HG03378 (cell line): Measurements from ENCODE around the gene TCIRG1.
"Not testable (repeated sequence)": the region's sequence is repeated elsewhere in the genome, so short reads cannot be mapped to it uniquely, and the experiment has no call there.

Source experiments
- ATAC-seq: cut with Tn5 transposase; IDR thresholded peaks from one replicate; pipeline ENCODE4 v1.9.1; 2021; ENCODE audit warnings: mild to moderate bottlenecking, moderate library complexity; ENCODE audit not compliant: unreplicated experiment

TCIRG1 gene, protein sequence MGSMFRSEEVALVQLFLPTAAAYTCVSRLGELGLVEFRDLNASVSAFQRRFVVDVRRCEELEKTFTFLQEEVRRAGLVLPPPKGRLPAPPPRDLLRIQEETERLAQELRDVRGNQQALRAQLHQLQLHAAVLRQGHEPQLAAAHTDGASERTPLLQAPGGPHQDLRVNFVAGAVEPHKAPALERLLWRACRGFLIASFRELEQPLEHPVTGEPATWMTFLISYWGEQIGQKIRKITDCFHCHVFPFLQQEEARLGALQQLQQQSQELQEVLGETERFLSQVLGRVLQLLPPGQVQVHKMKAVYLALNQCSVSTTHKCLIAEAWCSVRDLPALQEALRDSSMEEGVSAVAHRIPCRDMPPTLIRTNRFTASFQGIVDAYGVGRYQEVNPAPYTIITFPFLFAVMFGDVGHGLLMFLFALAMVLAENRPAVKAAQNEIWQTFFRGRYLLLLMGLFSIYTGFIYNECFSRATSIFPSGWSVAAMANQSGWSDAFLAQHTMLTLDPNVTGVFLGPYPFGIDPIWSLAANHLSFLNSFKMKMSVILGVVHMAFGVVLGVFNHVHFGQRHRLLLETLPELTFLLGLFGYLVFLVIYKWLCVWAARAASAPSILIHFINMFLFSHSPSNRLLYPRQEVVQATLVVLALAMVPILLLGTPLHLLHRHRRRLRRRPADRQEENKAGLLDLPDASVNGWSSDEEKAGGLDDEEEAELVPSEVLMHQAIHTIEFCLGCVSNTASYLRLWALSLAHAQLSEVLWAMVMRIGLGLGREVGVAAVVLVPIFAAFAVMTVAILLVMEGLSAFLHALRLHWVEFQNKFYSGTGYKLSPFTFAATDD

DNA sequence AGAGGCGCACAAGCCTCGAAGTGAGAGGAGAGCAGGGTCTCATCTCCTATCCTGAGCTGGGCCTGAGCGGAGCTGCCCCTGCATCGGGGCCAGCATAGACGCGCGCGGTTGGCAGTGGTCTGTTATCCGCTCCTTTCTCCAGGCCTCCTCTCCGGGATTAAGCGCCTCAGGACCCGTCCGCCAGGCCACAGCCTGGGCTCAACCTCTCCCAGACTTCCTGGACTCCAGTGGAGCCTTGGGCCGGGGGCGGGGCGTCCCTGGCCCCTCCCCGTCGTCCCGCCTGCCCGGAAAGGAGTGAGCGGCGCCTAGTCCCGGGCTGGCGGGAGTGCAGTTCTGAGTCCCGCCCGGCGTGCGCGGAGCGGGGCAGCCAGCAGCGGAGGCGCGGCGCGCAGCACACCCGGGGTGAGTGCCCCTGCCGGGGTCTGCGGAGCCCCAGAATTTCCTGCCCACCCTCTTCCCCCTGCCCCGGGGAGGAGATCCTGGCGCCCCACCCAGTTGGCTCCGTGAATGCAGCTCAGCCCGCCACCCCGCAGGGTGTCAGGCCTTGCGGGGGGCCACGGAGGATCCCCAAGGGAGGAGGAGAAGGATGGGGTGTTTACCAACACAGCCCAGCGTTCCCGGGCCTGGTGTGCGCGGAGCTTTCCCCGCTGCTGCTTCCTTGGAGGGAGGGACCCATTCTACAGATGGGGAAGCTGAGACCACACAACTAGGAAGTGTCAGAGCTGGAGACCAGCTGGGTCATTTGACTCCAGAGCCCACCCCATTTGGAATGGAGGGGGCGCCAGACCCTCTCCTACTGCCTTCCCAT lies at the start of gene TCIRG1:
TCIRG1 (plus strand) TSS at position 308 of the 808 bp plus-strand sequence. CDS start 2,247 bp downstream, outside the sequence.
- no peak for ATAC-seq

DNA sequence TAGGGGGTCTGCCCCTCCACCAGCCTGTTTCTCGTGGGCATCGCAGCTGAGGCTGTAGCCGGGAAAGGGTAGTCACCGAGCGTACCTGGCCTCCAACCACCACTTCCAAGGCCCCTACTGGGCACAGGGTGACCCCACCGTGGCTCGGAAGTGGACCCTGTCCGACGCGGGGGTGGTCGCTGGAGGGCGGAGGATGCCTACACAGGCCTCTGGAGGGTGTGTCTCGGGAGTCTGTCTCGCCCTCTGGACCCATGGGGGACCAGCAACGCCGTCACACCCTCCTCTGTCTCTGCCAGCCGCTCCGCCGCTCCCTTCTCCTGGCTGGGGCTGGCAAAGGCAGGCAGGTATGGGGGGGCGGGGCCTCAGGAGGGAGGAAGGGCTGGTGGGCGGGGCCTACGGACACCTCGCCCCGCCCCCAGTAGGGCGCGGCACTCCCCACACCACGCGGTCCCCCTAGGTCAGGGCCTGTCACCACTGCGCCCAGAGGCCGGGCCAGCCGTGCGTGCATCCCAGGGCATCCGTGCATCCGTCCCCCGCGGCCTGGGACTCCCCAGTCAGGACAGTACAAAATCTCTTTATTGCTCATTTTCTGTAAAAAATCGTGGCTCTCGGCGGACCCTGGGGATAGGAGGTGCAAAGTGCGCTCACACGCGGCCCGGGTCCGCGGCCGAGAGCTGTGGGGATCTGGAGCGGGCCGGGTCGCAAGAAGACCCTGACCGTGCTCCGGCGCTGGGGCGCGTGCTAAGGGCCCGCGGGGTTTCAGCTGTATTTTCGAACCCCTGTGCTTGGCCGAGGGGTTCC lies 48.1 kb upstream of the TCIRG1 start:
- not testable (repeated sequence) for ATAC-seq

DNA sequence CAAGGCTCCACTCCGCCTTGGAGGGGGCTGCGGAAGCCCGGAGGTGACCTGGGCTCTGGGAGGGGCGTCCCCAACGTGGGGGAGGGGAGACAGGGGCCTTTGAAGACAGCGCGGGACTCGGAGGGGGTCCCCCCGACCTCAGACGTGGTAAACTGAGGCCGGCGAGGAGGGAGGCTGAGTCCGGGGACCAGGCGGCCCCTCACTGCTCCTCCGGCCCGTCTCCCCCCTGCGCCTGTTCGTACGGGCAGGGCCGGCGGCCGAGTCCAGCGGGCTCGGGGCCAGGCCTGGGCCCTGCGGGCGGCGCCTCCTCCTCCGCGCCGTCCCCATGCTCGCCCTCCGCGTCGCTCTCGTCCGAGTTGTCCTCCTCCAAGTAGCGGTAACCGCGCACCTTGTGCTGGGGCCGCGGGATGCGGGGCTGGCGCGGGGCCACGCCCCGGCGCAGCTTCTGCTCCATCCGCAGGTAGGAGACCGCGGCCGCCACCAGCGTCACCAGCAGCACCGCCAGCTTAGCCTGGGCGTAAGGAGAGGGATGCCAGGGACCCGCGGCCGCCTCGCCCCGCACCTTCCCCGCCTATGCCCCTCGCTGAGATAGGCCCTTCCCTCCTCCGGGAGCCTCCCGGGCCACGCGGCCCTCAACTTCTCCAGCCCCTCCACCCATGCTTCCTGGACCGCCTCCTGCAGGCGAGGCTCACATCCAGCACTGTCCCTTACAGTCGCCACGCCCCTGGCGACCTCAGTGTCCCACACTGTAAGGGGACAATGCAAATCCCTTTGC lies 47.3 kb upstream of the TCIRG1 start:
- not testable (repeated sequence) for ATAC-seq

DNA sequence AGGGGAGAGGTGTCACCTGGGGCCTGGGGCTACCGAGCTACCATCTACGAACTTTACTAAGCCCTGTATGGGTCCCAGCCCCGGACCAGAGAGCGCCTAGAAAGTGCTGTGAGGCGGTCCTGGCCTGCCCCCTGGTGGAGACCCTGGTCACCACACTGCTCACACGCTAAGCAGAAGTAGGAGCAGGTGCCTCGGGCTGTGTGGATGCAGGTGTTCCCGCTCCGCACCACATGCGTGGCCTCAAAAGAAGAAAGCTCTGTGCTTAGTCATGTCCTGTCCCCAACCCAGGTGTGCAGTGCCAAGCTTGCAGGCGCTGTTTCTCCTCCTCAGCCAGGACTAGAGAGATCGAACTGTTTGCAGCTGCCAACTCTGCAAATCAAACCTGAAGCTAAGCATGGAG lies 45.0 kb upstream of the TCIRG1 start:
- ATAC-seq, result not testable (repeated sequence)

DNA sequence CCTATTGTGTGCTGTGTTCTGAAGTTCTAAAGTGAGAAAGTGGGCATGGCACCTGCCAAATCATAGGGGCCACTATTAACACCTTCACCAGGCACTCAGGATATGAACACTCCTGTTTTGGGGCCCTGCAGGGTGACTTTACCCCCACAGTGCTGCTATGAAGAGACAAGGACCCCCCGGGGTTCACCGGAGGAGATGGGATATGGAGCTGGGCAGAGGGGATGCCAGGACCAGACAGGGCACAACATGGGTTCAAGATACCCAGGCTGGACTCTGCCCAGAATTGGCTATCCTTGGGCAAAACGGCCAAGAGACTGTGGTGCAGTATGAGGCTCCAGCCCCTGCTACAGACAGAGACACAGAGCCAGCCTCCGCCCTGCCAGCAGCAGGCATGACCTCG lies 44.4 kb upstream of the TCIRG1 start:
- ATAC-seq, result not testable (repeated sequence)

DNA sequence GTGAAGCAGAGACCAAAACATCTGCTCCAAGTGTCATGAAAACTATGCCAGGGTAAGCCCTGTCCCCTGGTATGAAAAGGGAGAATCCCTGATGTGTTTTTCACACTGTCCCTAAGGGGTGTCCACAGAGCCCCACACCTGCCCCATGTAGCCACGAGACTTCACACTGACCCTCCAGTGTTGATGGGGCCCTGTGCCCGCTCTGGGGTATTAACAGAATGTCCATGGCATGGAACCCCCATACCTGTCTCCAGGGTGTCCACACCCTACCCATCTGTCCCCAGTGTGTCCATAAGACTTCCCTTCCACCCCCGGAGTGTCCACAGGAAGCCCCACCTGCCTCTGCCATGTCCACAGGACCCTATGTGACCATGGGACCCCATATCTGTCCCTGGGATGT lies 43.7 kb upstream of the TCIRG1 start:
- ATAC-seq, result not testable (repeated sequence)

DNA sequence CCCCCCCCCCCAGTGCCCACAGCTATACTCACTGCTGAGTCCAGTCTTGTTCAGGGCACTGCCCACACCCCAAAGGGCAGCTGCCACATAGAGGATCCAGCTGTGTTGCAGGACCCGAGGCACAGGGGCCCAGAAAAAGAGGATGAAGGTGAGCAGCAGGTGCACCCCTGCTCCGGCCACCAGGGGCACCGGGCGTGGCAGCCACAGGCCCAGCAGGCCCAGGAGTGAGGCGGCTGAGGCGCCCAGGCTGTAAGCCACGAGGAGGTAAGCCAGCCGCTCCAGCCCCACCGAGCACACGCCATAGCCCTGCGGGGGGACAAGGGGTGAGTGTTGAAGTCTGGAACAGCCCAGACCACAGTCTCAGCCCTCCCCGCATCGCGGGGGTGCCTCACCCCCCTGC lies 43.2 kb upstream of the TCIRG1 start:
- not testable (repeated sequence) for ATAC-seq

DNA sequence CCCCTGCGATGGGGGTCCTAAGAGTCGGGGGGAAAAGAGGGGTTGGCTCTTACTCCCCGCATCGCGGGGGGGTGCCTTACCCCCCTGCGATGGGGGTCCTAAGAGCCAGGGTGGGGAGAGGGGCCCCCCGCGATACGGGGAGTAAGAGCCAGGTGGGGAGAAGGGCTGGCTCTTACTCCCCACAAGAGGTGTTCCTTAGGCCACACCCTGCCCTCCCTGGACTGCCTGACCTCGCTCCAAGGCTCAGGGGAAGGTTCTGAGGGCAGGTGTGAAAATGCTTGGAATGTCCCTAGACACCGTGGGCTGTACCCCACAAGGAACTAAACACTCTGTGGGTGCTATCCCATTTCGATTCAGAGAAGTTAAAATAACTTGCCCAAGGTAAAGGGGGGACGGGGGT lies 42.8 kb upstream of the TCIRG1 start:
- ATAC-seq, result no peak

DNA sequence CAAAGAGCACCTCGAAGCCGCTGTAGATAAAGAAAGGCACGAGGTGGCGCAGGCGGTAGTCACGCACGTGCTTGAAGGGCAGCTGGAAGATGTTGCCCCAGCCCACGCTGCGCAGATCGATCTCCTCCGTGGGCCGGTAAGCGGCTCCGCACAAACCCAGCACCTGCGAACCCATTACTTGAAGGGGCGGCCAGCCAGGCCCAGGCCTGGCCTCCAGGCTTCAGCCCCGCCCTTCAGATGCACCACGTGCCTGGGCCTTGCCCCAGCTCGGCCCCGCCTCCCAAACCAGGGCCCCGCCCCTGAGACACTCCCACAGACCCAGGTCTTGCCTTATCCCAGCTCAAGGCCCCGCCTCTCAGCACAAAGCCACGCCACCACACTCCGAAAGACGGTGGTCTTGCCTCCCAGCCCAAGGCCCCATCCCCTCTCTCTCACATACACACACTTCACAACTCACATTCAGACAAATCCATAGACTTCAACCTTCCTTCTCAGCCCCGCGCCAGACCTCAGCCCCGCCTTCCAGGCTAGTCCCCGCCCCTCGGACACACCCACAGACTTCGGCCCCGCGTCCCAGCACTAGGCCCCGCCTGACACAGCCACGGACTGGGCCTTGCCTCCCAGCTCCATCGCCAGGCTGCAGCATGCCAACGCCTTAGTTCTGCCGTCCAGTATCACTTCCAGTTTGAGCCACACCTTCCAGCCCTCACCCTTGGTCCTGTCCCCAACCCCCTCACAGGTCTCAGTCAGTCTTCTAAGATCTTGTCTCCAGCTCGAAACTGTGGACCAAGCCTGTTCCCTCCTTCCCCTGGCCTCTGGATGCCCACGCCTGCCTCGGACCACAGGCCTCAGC lies 42.0 kb upstream of the TCIRG1 start:
- ATAC-seq, result no peak

DNA sequence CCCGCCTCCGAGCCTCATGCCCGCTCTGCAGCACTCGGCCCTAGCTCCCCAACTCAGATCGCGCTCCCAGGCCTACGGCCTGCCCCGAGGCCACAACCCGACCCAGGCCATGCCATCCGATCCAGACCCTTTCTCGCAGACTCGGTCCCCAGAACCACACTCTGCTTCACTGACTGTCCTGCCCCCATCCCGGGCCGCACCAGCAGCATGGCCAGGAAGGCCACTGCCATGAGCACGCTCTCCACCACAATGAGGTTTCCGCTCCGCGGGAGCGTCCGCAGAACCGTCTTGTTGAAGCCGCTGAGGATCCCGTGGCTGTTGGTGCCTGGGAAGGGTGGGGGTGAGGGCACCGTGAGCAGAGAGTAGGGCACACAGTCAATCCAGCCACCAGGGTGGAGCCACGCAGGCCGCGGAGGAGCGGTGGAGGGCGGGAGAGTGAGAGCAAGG lies 41.3 kb upstream of the TCIRG1 start:
- ATAC-seq, result no peak

DNA sequence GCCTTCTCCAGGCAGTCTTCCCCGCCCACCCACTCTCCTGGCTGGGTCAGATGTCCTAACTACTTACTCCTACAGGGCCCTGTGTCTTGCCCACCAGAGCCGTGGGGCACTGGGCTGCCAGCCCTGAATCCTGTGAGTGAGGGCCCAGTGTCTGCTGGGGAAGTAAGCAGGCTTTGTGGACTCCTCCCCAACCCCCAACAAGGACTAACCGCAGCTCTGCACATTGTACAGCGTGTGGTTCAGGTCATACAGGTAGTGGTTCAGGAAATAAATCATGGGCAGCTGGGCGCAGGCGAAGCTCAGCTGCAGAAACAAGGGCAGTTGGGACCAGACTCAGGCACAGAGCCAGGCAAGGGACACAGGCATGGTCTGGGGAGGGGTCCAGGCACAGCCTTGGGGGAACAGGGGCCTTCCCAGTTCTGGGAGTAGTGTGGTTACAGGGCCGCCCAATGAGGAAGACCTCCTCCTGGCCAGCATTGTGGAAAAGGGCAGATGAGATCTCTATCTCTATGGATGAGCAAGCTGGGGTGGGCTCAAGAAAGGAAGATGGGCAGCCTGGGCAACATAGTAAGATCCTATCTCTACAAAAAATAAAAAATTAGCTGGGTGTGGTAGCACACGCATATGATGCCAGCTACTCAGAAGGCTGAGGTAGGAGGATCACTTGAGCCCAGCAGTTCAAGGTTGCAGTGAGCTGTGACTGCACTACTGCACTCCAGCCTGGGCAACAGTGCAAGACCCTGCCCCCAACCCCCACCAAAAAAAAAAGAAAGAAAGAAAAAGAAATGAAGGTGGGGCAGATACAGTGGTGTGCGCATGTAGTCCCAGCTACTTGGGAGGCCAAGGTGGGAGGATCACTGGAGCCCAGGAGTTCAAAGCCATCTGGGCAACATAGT lies 40.4 kb upstream of the TCIRG1 start:
- ATAC-seq, result no peak

DNA sequence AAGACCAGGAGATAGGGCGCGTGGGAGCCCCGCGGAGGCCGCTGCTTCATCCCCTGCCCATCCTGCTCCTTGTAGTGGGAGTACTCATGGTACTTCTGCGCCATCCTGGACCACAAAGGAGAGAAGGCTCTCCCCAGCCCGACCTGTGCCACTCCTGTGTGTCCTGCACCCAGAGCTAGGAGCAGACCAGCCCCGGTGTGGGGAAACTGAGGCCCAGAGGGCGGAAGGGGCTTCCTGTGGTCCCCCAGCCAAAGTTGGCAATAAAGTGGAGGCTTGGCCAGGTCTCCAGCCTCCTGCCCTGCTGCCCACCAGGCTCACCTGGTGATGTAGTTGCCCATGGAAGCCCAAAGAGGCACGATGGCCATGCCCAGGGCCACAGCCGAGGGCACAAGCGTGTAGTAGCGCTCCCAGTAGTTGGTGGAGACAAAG lies 39.6 kb upstream of the TCIRG1 start:
- no peak for ATAC-seq

DNA sequence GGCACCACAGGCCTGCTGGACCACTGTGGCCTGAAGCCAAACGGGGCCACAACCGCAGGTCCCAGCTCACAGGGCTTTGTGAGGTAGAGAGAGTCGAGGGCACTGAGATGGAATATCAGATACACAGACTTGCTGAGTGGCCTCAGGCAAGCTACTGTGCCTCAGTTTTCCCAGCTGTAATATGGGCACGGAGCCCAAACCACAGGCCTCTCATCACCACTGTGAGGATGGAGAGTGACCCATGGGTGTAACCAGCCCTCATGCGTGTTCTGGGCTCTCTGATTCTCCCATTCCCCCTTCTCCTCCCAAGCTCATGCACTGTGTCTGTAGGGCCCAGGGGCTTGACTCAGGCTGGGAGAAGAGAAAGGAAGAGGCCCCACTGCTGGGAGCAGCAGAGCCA lies 39.1 kb upstream of the TCIRG1 start:
- ATAC-seq, result no peak

DNA sequence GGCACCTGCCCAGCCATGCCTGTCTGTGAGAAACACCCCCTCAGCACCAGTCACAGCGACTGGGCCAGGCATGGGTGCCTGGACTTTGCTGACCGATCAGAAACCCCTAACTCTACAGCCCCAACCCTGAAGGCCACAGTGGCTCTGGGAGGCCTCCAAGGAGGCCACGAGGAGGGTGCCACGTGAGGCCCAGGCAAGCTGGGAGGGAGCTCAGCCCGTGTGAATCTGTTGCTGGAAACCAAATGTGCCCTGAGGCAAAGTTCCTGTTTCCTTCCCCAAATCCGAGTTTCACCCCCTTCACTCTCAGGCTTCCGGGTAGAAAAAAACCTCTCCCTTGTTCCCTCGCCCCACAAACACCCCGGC lies 36.3 kb upstream of the TCIRG1 start:
- no peak for ATAC-seq

DNA sequence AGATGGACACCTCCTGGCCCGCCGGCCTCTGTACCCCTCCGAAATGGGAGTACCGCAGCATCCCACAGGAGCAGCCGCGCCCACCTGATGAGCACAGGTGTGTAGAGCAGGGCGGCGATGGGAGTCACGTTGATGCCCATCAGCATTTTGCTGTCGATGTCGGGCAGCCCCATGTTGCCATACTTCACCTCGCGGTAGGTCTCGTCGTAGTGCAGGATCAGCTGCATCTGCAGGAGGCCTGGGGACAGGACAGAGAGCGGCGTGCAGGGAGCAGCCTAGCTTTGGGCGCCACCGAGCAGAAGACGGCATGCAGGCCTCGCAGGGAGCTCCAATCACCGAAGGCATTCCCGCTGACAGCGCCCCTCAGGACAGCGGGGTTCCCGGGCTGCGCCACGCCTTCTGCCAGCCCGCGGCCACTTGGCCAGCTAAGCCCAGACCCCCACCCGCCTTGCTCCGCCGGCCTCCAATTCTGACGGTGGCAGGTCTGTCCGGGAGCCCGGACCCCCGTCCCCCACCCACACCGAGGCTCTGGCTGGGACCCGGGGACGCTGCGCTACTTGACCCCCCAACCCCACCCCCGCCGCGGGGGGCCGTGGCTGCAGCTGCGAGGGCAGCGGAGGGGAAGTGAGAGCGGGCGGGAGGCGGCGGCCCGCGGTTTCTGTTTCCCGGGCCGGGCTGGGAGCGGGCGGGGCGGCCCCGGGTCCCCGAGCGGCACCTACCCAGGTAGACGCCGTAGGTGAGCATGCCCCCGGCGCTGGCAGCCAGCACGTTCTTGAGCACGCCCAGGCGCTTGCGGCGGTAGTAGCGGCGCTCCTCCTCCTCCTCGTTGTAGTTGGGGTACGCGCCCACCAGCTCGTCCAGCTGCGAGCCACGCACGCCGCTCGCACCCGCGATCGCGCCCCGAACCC lies 35.6 kb upstream of the TCIRG1 start:
- ATAC-seq, result no peak

DNA sequence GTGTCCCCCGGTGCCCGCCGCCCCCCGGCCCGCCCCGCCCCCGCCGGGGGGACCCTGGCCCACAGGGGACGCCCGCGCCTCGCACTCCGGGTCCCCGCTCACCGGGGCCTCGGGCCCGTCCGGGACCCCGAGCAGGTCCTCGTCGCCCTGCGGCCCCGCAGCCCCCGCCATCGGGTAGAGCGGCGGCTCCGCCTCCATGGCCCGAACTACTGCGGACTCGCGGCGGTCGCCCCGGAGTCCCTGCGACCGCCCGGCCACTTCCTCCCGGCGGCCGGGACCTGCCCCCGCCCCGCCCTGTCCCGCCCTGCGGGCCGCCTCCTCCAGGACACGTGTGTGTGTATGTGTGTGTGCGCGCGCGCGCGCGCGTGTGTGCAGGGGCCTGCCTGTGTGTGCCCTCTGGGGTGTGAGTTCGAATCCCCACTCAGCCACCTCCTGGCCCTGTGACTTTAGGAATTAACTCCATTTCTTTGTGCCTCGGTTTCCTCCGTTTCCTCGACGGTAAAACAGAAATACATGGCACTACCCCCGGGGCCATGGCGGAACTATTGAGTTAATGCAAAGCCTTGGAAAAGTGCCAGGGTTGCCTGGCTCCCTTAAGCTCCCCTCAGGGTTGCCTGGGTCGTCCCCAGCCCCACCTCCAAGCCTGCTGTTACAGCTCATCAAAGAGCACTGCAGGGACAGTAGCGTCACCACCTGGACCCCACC lies 34.8 kb upstream of the TCIRG1 start, which contains the start of gene UNC93B1:
UNC93B1 (minus strand) TSS at position 252 of the 705 bp plus-strand sequence; CDS start at position 198, 54 bp downstream.
- no peak for ATAC-seq
